Gastroesophageal sphincter (tissue), 4 donors: ENCODE measurements around the gene RAB5IF. TPM values are rescaled to one million over a fixed set of nuclear protein-coding genes. Genes with fewer than 3 reads are reported as not detected.
"Not testable (repeated sequence)": the region's sequence is repeated elsewhere in the genome, so short reads cannot be mapped to it uniquely, and the experiment has no call there.

Source experiments
- ATAC-seq: fragments of 150-250 bp; one replicate; pipeline ENCODE4 v1.9.1; 2016; ENCODE audit warnings: mild to moderate bottlenecking, moderate library complexity
- H3K27ac ChIP-seq, 4 donors: fragments of 200-600 bp; sonication (generic) in 3 of 4; 1 replicate in 3 of 4; 2 replicates in 1 of 4; pipeline ENCODE4 v1.5.1; 2016 to 2019
- H3K27me3 ChIP-seq: fragments of 200-600 bp; sonication (generic); one replicate; pipeline ENCODE4 v1.5.1; 2019
- H3K36me3 ChIP-seq, 2 donors: fragments of 200-600 bp; sonication (generic); one replicate each; pipeline ENCODE4 v1.5.1; 2019; ENCODE audit warnings: control low read depth in 1 of 2
- H3K4me1 ChIP-seq, 3 donors: fragments of 200-600 bp; sonication (generic); 1 replicate in 2 of 3; 2 replicates in 1 of 3; pipeline ENCODE4 v1.5.1; 2016 to 2019; ENCODE audit warnings: control low read depth in 2 of 3
- H3K4me3 ChIP-seq, 2 donors: fragments of 200-600 bp; sonication (generic); one replicate each; pipeline ENCODE4 v1.5.1; 2019; ENCODE audit warnings: mild to moderate bottlenecking in 1 of 2, moderate library complexity in 1 of 2
- H3K9me3 ChIP-seq, 3 donors: fragments of 200-600 bp; sonication (generic); one replicate each; pipeline ENCODE4 v1.5.1; 2017 to 2019; ENCODE audit warnings: control low read depth in 2 of 3
- EP300 ChIP-seq: sonication (generic); formaldehyde crosslinking; IDR thresholded peaks from one replicate; pipeline ENCODE4 v1.6.1; 2017; ENCODE audit warnings: antibody characterized with exemption, mild to moderate bottlenecking
- POLR2A ChIP-seq, 2 donors: fragments of 450-650 bp; IDR thresholded peaks; one replicate each; pipeline ENCODE4 v1.6.1; 2017; ENCODE audit warnings: antibody characterized with exemption in 2 of 2, mild to moderate bottlenecking in 2 of 2, moderate library complexity in 1 of 2
- POLR2AphosphoS5 ChIP-seq: sonication (generic); formaldehyde crosslinking; IDR thresholded peaks from one replicate; pipeline ENCODE4 v1.6.1; 2017; ENCODE audit warnings: antibody characterized with exemption
- WGBS, 2 donors: methylation state at CpG; one replicate each; pipeline ENCODE4 v1.1.5; 2018; ENCODE audit warnings: low coverage in 1 of 2; 5-methylcytosine and 5-hydroxymethylcytosine counted together
- total RNA-seq, 4 donors: library from RNA; depleted of rRNA; stranded (reverse); fragments of >200 nt; gene quantifications; one replicate each; pipeline ENCODE4 v1.1.0, GENCODE V29; 2016
- TF ChIP-seq, protein P1 (sequence below), 4 experiments: fragments of 200-600 bp in 2 of 4; fragments of 450-650 bp in 2 of 4; sonication (generic) in 1 of 4; IDR thresholded peaks; one replicate each; pipeline ENCODE4 v1.5.1; 2017 to 2019; ENCODE audit warnings: antibody characterized with exemption in 4 of 4, mild to moderate bottlenecking in 2 of 4, moderate library complexity in 2 of 4

The RAB5IF gene
- total RNA-seq, 4 donors from 2014 or later = 66.3 to 100 (median 78.9) TPM

DNA sequence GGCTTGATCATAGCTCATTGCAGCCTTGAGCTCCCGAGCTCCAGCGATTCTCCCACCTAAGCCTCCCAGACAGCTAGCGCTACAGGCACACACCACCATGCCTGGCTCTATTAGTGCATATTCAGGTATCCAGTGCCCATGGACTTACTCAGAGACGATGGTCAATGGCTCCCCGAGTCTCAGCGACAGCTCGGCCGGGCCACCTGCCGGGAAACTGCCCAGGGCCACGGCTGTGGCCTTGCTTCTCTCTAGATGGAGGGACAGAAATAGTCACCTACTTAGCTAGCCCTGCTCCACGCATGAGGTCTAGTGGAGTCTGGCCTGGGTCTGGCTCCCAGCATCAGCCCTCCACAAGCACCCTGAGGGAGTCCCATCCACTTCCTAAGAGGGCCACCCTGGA, 28.8 kb downstream of the RAB5IF start:
- H3K4me1 ChIP-seq = no peaks in the 10 kb centered on the region
- H3K4me3 ChIP-seq = no peak overlapping the region
- H3K36me3 ChIP-seq = no peaks in the 10 kb centered on the region
- no peak overlapping the region for H3K27ac ChIP-seq
- no peaks in the 10 kb centered on the region for H3K9me3 ChIP-seq
- no peaks in the 10 kb centered on the region for H3K27me3 ChIP-seq
- no peak for ATAC-seq
- no peak for TF ChIP-seq POLR2AphosphoS5
- TF ChIP-seq EP300 = no peak
- TF ChIP-seq POLR2A (IDR thresholded peaks at IDR 0.05) = no peak
- TF ChIP-seq, protein P1, sequence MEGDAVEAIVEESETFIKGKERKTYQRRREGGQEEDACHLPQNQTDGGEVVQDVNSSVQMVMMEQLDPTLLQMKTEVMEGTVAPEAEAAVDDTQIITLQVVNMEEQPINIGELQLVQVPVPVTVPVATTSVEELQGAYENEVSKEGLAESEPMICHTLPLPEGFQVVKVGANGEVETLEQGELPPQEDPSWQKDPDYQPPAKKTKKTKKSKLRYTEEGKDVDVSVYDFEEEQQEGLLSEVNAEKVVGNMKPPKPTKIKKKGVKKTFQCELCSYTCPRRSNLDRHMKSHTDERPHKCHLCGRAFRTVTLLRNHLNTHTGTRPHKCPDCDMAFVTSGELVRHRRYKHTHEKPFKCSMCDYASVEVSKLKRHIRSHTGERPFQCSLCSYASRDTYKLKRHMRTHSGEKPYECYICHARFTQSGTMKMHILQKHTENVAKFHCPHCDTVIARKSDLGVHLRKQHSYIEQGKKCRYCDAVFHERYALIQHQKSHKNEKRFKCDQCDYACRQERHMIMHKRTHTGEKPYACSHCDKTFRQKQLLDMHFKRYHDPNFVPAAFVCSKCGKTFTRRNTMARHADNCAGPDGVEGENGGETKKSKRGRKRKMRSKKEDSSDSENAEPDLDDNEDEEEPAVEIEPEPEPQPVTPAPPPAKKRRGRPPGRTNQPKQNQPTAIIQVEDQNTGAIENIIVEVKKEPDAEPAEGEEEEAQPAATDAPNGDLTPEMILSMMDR (IDR thresholded peaks at IDR 0.05) = no peak
- WGBS, 2 donors = no CpG with 5 or more reads among the region's 11 CpGs

GRCh38 chr20:36638876-36639400, 33.4 kb downstream of the RAB5IF start:
- H3K27ac ChIP-seq, ATAC-seq, H3K4me3 ChIP-seq, H3K36me3 ChIP-seq, H3K9me3 ChIP-seq, H3K4me1 ChIP-seq, H3K27me3 ChIP-seq: not testable (repeated sequence)
- WGBS, 2 donors = 89 to 93% methylated on average over 4 to 8 of the region's 12 CpGs

- 92% methylated on average over 2 of the region's 3 CpGs; no CpG with 5 or more reads in 1 of the 2 donors for WGBS, 2 donors
- no peaks in the 10 kb centered on the region for H3K27me3 ChIP-seq
Observed at GRCh38 chr20:36641506-36641843, 35.9 kb downstream of the RAB5IF start.

DNA sequence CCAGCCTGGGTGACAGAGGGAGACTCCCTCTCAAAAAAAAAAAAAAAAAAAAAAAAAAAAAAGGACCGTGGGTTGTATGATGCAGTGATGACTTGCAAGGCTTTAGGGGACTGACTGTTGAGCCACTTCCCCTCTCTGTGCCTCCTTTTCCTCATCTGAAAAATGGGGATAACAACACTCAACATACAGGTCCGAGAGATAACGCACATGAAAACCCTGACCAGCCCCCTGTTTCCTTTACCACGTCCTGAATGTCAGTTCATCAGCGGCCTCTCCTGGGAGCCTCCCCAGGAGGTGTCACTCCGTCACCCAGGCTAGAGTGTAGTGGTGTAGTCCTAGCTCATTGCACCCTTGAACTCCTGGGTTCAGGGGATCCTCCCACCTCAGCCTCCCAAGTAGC, 36.6 kb downstream of the RAB5IF start:
- Histone ChIP-seq H3K4me1 (no peaks in the 10 kb centered on the region), H3K27me3 (no peaks in the 10 kb centered on the region), H3K36me3 (no peaks in the 10 kb centered on the region), H3K27ac (no peak overlapping the region), H3K4me3 (no peak overlapping the region), H3K9me3 (no peaks in the 10 kb centered on the region)
- no peak for ATAC-seq
- TF ChIP-seq, protein P1 (IDR thresholded peaks at IDR 0.05) = no peak
- TF ChIP-seq POLR2A (IDR thresholded peaks at IDR 0.05) (no peak), EP300 (no peak)
- 60 to 86% methylated on average over 1 to 3 of the region's 6 CpGs for WGBS, 2 donors

More at GRCh38 chr20:36641506-36641843, 35.9 kb downstream of the RAB5IF start:
- no peak for ATAC-seq
- no peaks in the 10 kb centered on the region for H3K4me1 ChIP-seq
- no peaks in the 10 kb centered on the region for H3K9me3 ChIP-seq
- no peak for TF ChIP-seq POLR2A (IDR thresholded peaks at IDR 0.05)
- no peak for TF ChIP-seq EP300
- TF ChIP-seq, protein P1 (IDR thresholded peaks at IDR 0.05) = no peak
- no peak for TF ChIP-seq POLR2AphosphoS5
- H3K36me3 ChIP-seq = no peaks in the 10 kb centered on the region
- no peak overlapping the region for H3K4me3 ChIP-seq
- H3K27ac ChIP-seq = no peak overlapping the region

- H3K9me3 ChIP-seq = no peaks in the 10 kb centered on the region
- no peaks in the 10 kb centered on the region for H3K27me3 ChIP-seq
- H3K36me3 ChIP-seq = no peaks in the 10 kb centered on the region
- no peak overlapping the region for H3K4me3 ChIP-seq
- no peaks in the 10 kb centered on the region for H3K4me1 ChIP-seq
- no peak overlapping the region for H3K27ac ChIP-seq
- 80 to 83% methylated on average over 2 to 4 of the region's 5 CpGs for WGBS, 2 donors
- no peak for ATAC-seq
- no peak for TF ChIP-seq POLR2AphosphoS5
- TF ChIP-seq POLR2A (IDR thresholded peaks at IDR 0.05) = no peak
- no peak for TF ChIP-seq EP300
- TF ChIP-seq, protein P1 (IDR thresholded peaks at IDR 0.05) = no peak
Observed at GRCh38 chr20:36644032-36644705, 38.6 kb downstream of the RAB5IF start.
